Activated T-cell treated with anti-CD3 and anti-CD28 coated beads, Interleukin-2, amount 50 U/mL, for 4 hours (primary cell): ENCODE data around the gene DYNLT2. TPM values are rescaled to one million over a fixed set of nuclear protein-coding genes. Genes with fewer than 3 reads are reported as not detected.

Source experiments
- ATAC-seq, 2 donors: fragments of 200-7000 bp; cut with Tn5 transposase; one replicate each; pipeline ENCODE4 v1.10.0; 2021
- DNase-seq: peaks from one replicate; pipeline ENCODE4 v3.0.0-alpha.2; 2020
- H3K27me3 Mint-ChIP-seq: one replicate; pipeline ENCODE4 v1.8.0; 2021; ENCODE audit warnings: low read depth, mixed read lengths
- H3K36me3 Mint-ChIP-seq: one replicate; pipeline ENCODE4 v1.8.0; 2022; ENCODE audit warnings: mixed read lengths; ENCODE audit not compliant: insufficient read depth
- H3K4me1 Mint-ChIP-seq: one replicate; pipeline ENCODE4 v1.8.0; 2021; ENCODE audit warnings: low read depth, mixed read lengths
- H3K4me3 Mint-ChIP-seq: one replicate; pipeline ENCODE4 v1.8.0; 2021; ENCODE audit warnings: mild to moderate bottlenecking, moderate library complexity, mixed read lengths
- H3K9me3 Mint-ChIP-seq: one replicate; pipeline ENCODE4 v1.8.0; 2021; ENCODE audit warnings: mixed read lengths
- total RNA-seq, 3 donors: library from RNA; stranded (reverse); gene quantifications; one replicate each; pipeline ENCODE4 v1.2.1, GENCODE V29; 2021

The DYNLT2 gene
- total RNA-seq, 3 donors from 2014 or later: 0.95 to 1.7 (median 1.6) TPM

DNA sequence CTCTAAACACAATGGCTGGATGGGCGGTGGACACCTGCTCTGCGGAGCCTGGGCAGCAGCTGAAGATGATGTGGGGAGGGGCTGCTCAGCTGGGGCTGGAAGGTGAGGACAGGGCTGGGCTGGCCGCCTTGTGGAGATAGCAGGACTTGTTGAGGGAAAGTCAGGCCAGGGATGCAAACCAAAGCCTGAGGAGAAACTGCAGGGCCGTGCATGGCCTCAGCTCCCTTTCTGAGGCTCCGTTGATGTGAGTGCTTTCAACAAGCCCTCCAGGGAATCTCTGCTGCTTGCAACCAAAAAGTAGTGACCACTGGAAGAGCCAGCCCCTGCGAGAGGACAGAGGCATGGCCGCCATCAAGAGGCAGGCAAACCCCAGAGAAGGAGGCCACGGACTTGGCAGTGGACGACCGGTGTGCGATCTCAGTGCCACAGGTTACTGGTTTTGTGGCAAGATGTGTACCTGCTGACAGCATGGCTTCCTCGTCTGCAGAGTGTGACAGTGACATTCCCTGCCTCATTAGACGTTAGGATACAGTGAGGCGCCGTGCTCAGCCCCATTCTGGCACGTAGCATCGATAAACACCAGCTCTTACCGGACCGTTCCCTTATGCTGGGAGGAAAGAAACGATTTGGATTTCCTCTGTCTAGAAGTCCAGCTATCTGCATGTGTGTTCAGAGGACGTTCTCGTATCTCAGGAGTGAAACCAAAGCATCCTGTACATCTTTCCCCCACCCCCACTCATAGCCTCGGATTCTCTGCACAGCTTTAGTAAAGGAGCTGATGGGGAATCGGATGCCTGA lies 38.0 kb upstream of the DYNLT2 start:
- H3K36me3 Mint-ChIP-seq: no peaks in the 10 kb centered on the region
- ATAC-seq: no peak

DNA sequence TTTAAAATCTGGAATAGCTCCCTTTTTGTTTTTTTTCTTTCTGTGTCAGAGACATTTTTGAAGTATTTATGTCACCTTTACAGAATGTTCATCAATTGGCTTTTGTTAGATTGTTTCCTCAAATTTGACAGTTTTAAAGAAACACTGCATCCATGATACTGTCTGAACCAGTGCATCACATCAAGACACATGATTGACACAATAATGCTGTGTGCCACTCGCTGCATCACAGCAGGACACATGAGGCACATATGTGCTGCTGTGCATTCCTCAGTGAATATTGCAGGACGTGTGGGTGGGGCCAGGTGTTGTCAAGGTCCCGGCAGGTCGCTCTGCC lies 37.4 kb upstream of the DYNLT2 start:
- Mint-ChIP-seq H3K27me3 (peaks cover 27% of the 10 kb centered on the region), H3K4me3 (no peak overlapping the region)

More for the DNA sequence above, 38.0 kb upstream of the DYNLT2 start:
- peaks cover 30% of the 10 kb centered on the region for H3K27me3 Mint-ChIP-seq
- no peak for DNase-seq
- H3K9me3 Mint-ChIP-seq: no peaks in the 10 kb centered on the region
- peaks cover 15% of the 10 kb centered on the region for H3K4me1 Mint-ChIP-seq
- H3K4me3 Mint-ChIP-seq: peak overlapping the region; percentile 82

DNA sequence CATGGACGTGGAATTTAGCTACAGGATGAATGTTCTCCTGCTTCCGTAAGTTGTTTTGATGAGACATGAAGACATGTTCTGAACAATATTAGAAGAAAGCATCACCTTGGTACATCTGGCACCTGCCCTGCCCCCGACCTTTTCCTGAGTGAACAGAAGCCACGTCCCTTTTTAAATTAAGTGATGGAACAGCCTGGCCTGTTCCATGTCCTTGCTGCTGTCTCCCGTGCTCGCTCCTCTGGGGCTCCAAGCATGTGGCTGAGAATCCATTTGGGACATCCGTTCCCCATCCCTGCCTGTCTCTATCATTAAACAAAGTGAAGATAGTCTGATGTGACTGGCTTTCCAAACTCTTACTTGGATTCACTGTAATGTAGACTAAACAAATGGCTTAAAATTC lies 36.4 kb upstream of the DYNLT2 start:
- peaks cover 15% of the 10 kb centered on the region for H3K4me1 Mint-ChIP-seq
- peaks cover 9% of the 10 kb centered on the region for H3K36me3 Mint-ChIP-seq
- no peaks in the 10 kb centered on the region for H3K9me3 Mint-ChIP-seq
- no peak overlapping the region for H3K4me3 Mint-ChIP-seq
- no peak for DNase-seq
- peaks cover 18% of the 10 kb centered on the region for H3K27me3 Mint-ChIP-seq
- no peak for ATAC-seq

More for the DNA sequence above, 37.4 kb upstream of the DYNLT2 start:
- Mint-ChIP-seq H3K9me3 (no peaks in the 10 kb centered on the region), H3K36me3 (peaks cover 4% of the 10 kb centered on the region), H3K4me1 (peaks cover 15% of the 10 kb centered on the region)
- no peak for DNase-seq
- no peak for ATAC-seq

DNA sequence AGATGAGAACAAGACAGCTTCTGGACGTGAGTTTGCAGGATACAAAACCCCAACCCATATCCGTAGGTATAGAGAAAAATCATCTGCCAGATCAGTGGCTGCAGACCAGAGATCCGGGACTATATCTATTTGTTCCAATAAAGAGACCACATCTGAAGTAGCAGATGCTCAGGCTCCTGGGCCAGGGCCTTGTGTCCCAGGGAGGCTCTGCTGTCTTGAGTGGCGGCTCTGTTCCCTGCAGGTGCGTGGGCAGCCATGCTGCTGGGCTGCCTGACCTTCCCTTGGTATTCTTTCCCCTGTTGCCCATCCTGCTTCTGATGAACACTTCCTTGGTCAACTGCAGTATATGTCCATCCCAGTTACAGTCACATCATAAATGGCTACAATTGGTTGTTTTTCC lies 35.0 kb upstream of the DYNLT2 start:
- Mint-ChIP-seq H3K4me1 (peaks cover 14% of the 10 kb centered on the region), H3K27me3 (peaks cover 6% of the 10 kb centered on the region), H3K36me3 (peaks cover 11% of the 10 kb centered on the region), H3K9me3 (no peaks in the 10 kb centered on the region), H3K4me3 (no peak overlapping the region)
- DNase-seq (no peak), ATAC-seq (no peak)

DNA sequence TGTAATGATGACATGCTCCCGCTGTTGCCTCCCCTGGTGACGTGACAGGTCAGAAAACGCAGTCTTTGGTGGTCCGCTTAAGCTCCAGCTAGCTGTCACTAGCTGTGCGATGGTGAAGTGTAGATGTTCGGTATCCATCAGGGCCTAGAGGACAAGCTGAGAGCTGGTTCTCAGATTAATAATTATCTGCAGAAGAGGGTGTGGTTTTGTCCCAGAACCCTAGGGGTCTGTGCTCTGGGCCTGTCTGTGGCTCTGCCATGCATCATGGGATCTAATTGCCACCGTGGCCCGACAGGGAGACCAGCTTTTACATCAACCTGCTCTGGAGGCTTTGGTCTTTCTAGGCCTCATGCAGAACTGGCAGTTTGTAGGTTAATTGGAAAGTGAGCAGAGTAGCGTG lies 34.2 kb upstream of the DYNLT2 start:
- peaks cover 13% of the 10 kb centered on the region for H3K36me3 Mint-ChIP-seq
- ATAC-seq (no peak), DNase-seq (no peak)
- no peaks in the 10 kb centered on the region for H3K9me3 Mint-ChIP-seq
- no peaks in the 10 kb centered on the region for H3K27me3 Mint-ChIP-seq
- peaks cover 9% of the 10 kb centered on the region for H3K4me1 Mint-ChIP-seq
- no peak overlapping the region for H3K4me3 Mint-ChIP-seq

DNA sequence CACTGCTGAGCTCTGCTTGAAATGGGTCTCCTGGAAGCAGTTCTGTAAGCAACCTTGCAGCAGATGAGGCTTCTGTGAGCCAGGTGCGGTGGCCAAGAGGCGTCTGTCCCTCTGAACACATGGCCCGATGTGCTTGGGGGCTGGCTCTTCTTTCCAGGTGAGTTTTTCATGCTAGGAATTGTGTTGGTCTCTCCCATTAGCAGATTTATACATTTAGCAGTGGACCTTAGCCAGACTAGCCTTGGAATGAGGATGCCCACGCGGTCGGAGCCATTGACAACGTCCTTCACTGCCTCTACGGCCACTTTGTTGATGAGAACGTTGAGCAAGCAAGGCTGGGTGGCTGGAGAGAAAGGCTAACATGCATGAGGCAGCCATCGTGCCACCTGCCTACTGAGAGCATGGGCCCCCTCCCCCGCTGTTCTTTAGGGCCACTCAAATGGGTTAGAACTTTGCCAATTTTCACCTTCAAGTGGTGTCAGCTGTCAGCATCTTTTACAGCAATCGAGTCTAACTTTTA lies 33.5 kb upstream of the DYNLT2 start:
- Mint-ChIP-seq H3K9me3 (no peaks in the 10 kb centered on the region), H3K4me1 (peaks cover 5% of the 10 kb centered on the region), H3K27me3 (no peaks in the 10 kb centered on the region), H3K36me3 (peaks cover 13% of the 10 kb centered on the region), H3K4me3 (no peak overlapping the region)
- no peak for DNase-seq
- no peak for ATAC-seq

DNA sequence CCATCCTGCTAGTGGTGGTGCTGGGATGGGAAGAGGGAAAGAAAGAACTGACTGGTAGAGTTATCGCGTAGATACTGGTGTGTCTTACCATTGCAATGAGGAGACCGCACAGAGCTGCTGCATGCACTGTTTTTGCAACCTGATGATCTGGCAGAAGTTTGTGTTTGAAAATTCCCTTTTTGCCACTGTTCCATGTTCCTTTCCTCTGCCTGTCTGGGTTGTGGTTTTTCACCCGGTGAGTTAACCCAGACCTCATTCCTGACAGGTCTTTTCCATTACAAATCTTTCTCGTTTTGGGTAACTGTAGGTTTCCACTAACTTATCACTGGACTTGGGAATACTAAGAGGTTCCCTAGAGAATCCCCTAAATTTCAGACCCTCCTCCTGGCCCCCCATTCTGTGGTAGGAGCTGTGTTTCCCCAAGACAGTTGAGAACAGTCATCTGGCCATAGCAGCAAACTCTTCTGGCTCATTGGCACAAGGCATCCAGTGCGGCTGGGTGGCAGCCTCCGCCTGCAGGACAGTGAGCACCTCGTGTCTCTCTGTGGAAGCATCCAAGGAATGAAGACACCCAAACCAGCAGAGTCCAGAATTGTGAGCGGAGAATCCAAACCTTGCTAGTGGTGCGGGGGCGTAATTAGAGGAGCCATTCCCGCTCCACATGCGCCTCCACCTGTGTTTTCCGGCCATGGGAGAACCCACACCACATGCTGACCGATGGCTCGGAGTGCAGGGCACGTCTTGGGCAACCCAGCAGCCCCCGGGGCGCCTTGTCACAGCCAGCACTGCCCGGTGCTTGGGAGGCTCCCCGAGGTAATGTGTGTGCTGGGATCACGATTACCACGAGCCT lies 32.8 kb upstream of the DYNLT2 start:
- no peaks in the 10 kb centered on the region for H3K9me3 Mint-ChIP-seq
- H3K27me3 Mint-ChIP-seq: no peaks in the 10 kb centered on the region
- H3K36me3 Mint-ChIP-seq: peaks cover 13% of the 10 kb centered on the region
- no peak for DNase-seq
- ATAC-seq: no peak
- H3K4me1 Mint-ChIP-seq: peaks cover 2% of the 10 kb centered on the region
- H3K4me3 Mint-ChIP-seq: no peak overlapping the region

DNA sequence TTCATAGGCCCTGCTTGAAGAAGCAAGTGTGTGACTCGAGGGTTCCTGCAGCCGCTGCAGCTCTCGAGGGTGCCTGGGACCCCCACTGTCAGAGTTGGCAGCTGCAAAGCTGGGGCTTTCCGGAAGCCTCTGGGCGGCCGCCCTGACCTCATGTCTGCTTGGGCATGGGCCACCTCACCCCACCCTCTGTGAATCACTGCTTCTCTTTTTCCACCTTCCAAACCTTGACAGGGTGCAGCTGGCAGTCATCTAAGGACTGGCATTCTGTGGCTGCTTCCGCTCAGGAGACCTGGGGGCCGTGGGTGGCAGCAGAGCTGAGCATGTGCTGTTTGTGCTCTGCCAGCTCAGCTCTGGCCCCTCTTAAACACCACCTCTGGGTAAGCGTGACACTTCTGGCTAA lies 32.0 kb upstream of the DYNLT2 start:
- no peaks in the 10 kb centered on the region for H3K4me1 Mint-ChIP-seq
- no peak for DNase-seq
- no peak for ATAC-seq
- no peaks in the 10 kb centered on the region for H3K27me3 Mint-ChIP-seq
- H3K9me3 Mint-ChIP-seq: no peaks in the 10 kb centered on the region
- H3K36me3 Mint-ChIP-seq: peaks cover 13% of the 10 kb centered on the region
- H3K4me3 Mint-ChIP-seq: no peak overlapping the region

DNA sequence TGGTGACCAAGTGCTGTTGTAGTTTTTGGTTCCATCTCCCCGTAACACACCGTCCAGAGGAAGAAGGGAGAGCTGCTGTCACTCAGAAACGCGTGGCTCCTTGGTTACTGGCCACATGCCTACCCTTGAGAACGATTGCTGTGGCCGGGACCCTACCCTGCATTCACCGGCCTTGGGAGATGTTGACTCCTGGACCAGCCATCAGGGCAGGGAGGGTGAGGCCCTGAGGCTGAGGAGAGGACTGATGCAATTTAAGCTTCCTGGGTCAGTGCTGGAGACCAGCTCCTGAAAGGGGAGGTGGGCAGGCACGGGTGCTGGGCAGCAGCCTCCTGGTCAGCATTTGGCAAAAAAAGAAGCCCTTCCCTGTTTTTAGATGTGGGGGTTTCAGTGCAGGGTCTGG lies 31.6 kb upstream of the DYNLT2 start:
- no peak for ATAC-seq
- H3K9me3 Mint-ChIP-seq: no peaks in the 10 kb centered on the region
- H3K27me3 Mint-ChIP-seq: no peaks in the 10 kb centered on the region
- no peak for DNase-seq
- no peak overlapping the region for H3K4me3 Mint-ChIP-seq
- peaks cover 13% of the 10 kb centered on the region for H3K36me3 Mint-ChIP-seq
- H3K4me1 Mint-ChIP-seq: no peaks in the 10 kb centered on the region

DNA sequence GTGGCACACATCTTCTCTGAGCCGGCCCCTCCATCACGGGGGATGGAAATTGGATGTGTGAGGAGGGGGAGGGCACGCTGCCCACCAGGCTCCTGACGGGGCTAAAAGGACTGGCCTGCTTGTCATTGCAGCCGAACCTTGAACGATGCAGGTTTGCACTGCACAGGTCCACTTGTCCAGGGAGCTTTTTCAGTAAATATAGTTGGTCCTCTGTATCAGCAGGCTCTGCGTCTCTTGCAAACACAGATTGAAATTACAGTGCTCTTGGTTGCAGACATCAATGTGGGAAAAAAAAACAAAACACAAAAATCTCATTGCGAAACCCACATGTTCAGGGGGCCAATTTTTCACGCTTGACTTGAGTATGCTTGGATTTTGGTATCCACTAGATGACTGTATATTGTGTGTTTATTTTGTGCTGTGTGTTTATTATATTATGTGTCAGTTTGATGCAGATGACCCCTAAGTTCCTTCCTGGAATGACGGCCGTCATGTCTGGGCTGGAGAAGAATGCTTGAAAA lies 29.3 kb upstream of the DYNLT2 start:
- H3K4me3 Mint-ChIP-seq: no peak overlapping the region
- DNase-seq: no peak
- peaks cover 20% of the 10 kb centered on the region for H3K36me3 Mint-ChIP-seq
- H3K27me3 Mint-ChIP-seq: no peaks in the 10 kb centered on the region
- H3K9me3 Mint-ChIP-seq: no peaks in the 10 kb centered on the region
- no peaks in the 10 kb centered on the region for H3K4me1 Mint-ChIP-seq
- no peak for ATAC-seq

DNA sequence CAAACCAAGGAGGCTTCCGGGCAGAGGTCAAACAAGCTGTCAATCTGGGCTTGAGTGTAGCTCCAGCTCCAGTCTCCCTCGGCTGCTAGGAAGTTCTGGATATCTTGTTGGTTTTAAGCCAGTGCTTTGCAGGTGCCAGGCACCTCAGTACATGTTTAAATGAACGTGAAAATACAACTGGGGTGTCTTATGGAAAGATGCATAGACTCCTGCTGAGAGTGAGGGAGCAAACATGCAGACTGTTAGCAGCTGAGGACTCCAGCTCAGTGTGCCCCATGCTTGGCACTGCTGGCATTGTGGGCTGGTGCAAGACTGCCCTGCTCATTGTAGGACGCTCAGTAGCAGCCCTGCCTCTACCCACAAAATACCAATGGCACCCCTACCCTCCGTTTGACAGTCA lies 28.5 kb upstream of the DYNLT2 start:
- ATAC-seq (no peak), DNase-seq (no peak)
- H3K27me3 Mint-ChIP-seq: no peaks in the 10 kb centered on the region
- peaks cover 25% of the 10 kb centered on the region for H3K36me3 Mint-ChIP-seq
- H3K9me3 Mint-ChIP-seq: no peaks in the 10 kb centered on the region
- no peak overlapping the region for H3K4me3 Mint-ChIP-seq
- no peaks in the 10 kb centered on the region for H3K4me1 Mint-ChIP-seq

DNA sequence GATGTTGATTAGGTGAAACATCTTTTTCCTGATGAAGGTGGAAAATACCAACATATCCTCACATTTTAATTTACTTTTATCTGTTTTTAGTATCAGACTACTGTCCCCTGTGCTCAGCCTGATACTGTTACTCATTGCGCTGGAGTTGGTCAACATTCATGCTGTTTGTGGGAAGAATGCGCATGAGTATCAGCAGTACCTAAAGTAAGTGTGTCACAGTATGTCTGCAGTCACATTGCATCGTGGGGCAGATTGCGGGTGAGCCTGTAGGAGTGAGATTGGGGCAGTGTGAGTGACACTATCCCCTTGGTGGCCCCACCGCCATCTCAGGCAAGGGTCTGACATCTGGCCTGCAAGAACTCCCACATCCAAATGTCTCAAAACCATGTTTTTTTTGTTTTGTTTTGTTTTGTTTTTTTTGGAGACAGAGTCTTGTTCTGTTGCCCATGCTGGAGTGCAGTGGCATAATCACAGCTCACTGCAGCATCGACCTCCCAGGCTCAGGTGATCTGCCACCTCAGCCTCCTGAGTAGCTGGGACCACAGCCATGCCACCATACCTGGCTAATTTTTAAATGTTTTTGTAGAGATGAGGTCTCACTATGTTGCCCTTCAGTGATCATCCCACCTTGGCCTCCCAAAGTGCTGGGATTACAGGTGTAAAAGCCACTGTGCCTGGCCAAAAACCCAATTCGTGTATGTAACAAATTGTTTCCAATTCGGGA lies 27.9 kb upstream of the DYNLT2 start:
- Mint-ChIP-seq H3K36me3 (peaks cover 25% of the 10 kb centered on the region), H3K27me3 (no peaks in the 10 kb centered on the region), H3K9me3 (no peaks in the 10 kb centered on the region), H3K4me1 (no peaks in the 10 kb centered on the region), H3K4me3 (no peak overlapping the region)
- DNase-seq: no peak
- ATAC-seq: no peak

DNA sequence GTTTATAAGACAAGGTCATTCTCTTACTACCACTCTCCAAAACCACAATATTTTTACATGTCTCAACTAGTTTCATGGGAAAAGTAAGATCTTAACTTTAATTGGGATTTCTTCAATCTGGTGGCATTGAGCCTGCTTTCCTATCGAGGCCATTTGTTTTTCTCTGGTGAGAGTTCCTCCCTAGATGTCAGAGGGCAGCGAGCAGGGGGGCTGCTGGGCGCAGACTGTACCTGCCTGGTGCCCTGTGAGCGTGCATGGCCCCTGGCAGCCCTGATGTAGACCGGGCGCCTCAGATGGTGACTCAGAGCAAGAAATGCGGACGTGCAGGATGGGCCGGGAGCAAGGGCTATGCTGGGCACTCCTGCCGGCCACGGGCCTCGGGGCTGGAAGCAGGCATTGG lies 27.3 kb upstream of the DYNLT2 start:
- Mint-ChIP-seq H3K4me3 (no peak overlapping the region), H3K9me3 (no peaks in the 10 kb centered on the region), H3K4me1 (no peaks in the 10 kb centered on the region), H3K36me3 (peaks cover 22% of the 10 kb centered on the region), H3K27me3 (no peaks in the 10 kb centered on the region)
- DNase-seq (no peak), ATAC-seq (no peak)

DNA sequence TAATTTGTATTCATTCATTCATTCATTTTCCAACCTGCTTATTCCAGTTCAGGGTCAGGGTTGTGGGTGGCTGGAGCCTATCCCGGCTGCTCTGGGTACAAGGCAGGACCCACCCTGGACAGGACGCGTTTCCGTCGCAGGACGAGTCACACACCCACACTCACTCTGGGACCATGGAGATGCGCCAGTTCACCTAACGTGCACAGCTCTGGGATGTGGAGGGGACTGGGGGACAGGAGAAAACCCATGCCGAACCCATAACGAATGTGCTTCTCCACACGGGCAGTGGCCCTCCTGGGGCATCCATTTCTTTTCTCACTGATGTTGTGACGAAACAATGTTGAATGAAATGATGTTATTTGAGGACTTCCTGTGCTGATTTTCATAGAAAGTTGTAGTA lies 26.5 kb upstream of the DYNLT2 start:
- no peak for ATAC-seq
- H3K9me3 Mint-ChIP-seq: no peaks in the 10 kb centered on the region
- DNase-seq: no peak
- H3K27me3 Mint-ChIP-seq: no peaks in the 10 kb centered on the region
- no peaks in the 10 kb centered on the region for H3K4me1 Mint-ChIP-seq
- H3K4me3 Mint-ChIP-seq: no peak overlapping the region
- peaks cover 23% of the 10 kb centered on the region for H3K36me3 Mint-ChIP-seq
